ENCODE data around the gene MPPED1. TPM values are rescaled to one million over a fixed set of nuclear protein-coding genes. Genes with fewer than 3 reads are reported as not detected.
A peak's percentile ranks its signal among the peaks of the same experiment; 100 is the strongest.

The MPPED1 gene
- total and polyA plus RNA-seq, 2 of the 13 experiments (the other 11 are each of a cell fraction or from before 2014, with no cell fraction given), result 0.77 TPM; not detected in 1

DNA sequence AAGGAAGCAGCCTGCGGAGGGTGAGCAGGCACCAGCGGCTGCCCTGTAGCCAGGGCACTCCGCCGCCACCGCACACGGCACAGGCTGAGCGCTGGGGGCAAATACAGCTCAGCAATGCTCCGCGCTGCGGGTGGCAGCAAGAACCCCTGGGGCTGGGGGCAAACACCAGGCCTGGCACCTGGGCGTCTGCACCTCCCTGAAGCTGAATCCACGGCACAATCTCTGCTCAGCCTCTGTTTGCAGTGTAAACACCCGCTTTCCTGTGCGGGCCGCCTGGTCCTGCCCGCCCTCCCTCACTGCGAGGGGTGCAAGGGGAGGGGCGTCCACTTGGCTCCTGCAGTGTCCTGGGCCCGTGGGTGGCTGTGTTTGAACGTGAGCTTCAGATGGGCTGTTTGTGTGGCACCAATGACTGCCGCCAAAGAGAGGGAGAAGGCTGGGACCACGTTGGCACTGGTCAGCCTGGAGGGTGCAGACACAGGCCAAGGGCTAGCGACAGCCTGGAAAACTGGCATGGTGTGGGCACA is 14.8 kb upstream of the MPPED1 start (continued):
- TF ChIP-seq EHMT2 (IDR thresholded peaks at IDR 0.05; ENCODE audit: borderline replicate concordance, low read depth, low read length), result no peak
- no peak for TF ChIP-seq ASH2L (IDR thresholded peaks at IDR 0.05; ENCODE audit: insufficient read length, low read depth, low read length)
- no peak for TF ChIP-seq ZSCAN31 (CRISPR knock-in tag; IDR thresholded peaks at IDR 0.05; ENCODE audit: low read depth)
- no peak for TF ChIP-seq NFE2L2 (IDR thresholded peaks at IDR 0.05; ENCODE audit: low read length)
- TF ChIP-seq, protein P1, sequence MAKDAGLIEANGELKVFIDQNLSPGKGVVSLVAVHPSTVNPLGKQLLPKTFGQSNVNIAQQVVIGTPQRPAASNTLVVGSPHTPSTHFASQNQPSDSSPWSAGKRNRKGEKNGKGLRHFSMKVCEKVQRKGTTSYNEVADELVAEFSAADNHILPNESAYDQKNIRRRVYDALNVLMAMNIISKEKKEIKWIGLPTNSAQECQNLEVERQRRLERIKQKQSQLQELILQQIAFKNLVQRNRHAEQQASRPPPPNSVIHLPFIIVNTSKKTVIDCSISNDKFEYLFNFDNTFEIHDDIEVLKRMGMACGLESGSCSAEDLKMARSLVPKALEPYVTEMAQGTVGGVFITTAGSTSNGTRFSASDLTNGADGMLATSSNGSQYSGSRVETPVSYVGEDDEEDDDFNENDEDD (CRISPR knock-in tag; IDR thresholded peaks at IDR 0.05; ENCODE audit: borderline replicate concordance), result peak; percentile 41; the same call in 1 of the 2 replicates
- TF ChIP-seq CAMTA2 (CRISPR knock-in tag; IDR thresholded peaks at IDR 0.05; ENCODE audit: borderline replicate concordance), result no peak
- TF ChIP-seq FOXJ3 (CRISPR knock-in tag; IDR thresholded peaks at IDR 0.05; ENCODE audit: borderline replicate concordance), result no peak
- no peak for TF ChIP-seq ZNF773 (CRISPR knock-in tag; IDR thresholded peaks at IDR 0.05; ENCODE audit: borderline replicate concordance)
- no peak for TF ChIP-seq ATF7-NPFF (CRISPR knock-in tag; IDR thresholded peaks at IDR 0.05; ENCODE audit: low read depth)
- TF ChIP-seq, protein P2, sequence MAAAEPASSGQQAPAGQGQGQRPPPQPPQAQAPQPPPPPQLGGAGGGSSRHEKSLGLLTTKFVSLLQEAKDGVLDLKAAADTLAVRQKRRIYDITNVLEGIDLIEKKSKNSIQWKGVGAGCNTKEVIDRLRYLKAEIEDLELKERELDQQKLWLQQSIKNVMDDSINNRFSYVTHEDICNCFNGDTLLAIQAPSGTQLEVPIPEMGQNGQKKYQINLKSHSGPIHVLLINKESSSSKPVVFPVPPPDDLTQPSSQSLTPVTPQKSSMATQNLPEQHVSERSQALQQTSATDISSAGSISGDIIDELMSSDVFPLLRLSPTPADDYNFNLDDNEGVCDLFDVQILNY (CRISPR knock-in tag; conservative IDR thresholded peaks at IDR 0.05), result no peak
- TF ChIP-seq ZNF737 (CRISPR knock-in tag; IDR thresholded peaks at IDR 0.05; ENCODE audit: borderline replicate concordance), result no peak
- TF ChIP-seq, protein P3, sequence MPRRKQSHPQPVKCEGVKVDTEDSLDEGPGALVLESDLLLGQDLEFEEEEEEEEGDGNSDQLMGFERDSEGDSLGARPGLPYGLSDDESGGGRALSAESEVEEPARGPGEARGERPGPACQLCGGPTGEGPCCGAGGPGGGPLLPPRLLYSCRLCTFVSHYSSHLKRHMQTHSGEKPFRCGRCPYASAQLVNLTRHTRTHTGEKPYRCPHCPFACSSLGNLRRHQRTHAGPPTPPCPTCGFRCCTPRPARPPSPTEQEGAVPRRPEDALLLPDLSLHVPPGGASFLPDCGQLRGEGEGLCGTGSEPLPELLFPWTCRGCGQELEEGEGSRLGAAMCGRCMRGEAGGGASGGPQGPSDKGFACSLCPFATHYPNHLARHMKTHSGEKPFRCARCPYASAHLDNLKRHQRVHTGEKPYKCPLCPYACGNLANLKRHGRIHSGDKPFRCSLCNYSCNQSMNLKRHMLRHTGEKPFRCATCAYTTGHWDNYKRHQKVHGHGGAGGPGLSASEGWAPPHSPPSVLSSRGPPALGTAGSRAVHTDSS (CRISPR knock-in tag; conservative IDR thresholded peaks at IDR 0.05), result no peak
- no peak for TF ChIP-seq KAT2B (IDR thresholded peaks at IDR 0.05; ENCODE audit: borderline replicate concordance, low read depth, low read length)
- no peak for TF ChIP-seq MTF1 (CRISPR knock-in tag; IDR thresholded peaks at IDR 0.05)
- TF ChIP-seq, protein P4, sequence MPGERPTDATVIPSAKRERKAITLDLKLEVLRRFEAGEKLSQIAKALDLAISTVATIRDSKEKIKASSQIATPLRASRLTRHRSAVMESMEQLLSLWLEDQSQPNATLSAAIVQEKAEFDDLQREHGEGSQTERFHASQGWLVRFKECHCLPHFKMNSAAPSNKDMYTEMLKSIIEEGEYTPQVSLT (CRISPR knock-in tag; IDR thresholded peaks at IDR 0.05; ENCODE audit: borderline replicate concordance, low read depth), result no peak
- TF ChIP-seq ZNF589 (CRISPR knock-in tag; conservative IDR thresholded peaks at IDR 0.05), result no peak
- TF ChIP-seq, protein P5, sequence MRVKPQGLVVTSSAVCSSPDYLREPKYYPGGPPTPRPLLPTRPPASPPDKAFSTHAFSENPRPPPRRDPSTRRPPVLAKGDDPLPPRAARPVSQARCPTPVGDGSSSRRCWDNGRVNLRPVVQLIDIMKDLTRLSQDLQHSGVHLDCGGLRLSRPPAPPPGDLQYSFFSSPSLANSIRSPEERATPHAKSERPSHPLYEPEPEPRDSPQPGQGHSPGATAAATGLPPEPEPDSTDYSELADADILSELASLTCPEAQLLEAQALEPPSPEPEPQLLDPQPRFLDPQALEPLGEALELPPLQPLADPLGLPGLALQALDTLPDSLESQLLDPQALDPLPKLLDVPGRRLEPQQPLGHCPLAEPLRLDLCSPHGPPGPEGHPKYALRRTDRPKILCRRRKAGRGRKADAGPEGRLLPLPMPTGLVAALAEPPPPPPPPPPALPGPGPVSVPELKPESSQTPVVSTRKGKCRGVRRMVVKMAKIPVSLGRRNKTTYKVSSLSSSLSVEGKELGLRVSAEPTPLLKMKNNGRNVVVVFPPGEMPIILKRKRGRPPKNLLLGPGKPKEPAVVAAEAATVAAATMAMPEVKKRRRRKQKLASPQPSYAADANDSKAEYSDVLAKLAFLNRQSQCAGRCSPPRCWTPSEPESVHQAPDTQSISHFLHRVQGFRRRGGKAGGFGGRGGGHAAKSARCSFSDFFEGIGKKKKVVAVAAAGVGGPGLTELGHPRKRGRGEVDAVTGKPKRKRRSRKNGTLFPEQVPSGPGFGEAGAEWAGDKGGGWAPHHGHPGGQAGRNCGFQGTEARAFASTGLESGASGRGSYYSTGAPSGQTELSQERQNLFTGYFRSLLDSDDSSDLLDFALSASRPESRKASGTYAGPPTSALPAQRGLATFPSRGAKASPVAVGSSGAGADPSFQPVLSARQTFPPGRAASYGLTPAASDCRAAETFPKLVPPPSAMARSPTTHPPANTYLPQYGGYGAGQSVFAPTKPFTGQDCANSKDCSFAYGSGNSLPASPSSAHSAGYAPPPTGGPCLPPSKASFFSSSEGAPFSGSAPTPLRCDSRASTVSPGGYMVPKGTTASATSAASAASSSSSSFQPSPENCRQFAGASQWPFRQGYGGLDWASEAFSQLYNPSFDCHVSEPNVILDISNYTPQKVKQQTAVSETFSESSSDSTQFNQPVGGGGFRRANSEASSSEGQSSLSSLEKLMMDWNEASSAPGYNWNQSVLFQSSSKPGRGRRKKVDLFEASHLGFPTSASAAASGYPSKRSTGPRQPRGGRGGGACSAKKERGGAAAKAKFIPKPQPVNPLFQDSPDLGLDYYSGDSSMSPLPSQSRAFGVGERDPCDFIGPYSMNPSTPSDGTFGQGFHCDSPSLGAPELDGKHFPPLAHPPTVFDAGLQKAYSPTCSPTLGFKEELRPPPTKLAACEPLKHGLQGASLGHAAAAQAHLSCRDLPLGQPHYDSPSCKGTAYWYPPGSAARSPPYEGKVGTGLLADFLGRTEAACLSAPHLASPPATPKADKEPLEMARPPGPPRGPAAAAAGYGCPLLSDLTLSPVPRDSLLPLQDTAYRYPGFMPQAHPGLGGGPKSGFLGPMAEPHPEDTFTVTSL (CRISPR knock-in tag; IDR thresholded peaks at IDR 0.05; ENCODE audit: borderline replicate concordance), result no peak
- TF ChIP-seq, protein P6, sequence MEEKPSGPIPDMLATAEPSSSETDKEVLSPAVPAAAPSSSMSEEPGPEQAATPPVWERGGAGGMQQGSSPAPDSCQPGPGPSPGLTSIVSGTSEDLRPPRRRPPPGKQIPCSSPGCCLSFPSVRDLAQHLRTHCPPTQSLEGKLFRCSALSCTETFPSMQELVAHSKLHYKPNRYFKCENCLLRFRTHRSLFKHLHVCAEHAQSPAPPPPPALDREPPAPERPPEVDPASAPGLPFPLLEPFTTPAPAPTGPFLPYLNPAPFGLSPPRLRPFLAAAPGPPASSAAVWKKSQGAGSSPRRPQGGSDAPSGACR (CRISPR knock-in tag; IDR thresholded peaks at IDR 0.05), result no peak
- TF ChIP-seq ZMAT3 (CRISPR knock-in tag; conservative IDR thresholded peaks at IDR 0.05), result no peak
- no peak for TF ChIP-seq JUN (CRISPR knock-in tag; IDR thresholded peaks at IDR 0.05)
